ENCODE results near the gene KSR1.
"Not testable (repeated sequence)": the region's sequence is repeated elsewhere in the genome, so short reads cannot be mapped to it uniquely, and the experiment has no call there.

- TF ChIP-seq ZNF70 (CRISPR knock-in tag; IDR thresholded peaks at IDR 0.05); ARNTL (CRISPR knock-in tag; IDR thresholded peaks at IDR 0.05; ENCODE audit: borderline replicate concordance, low read depth); ZNF565 (CRISPR knock-in tag; conservative IDR thresholded peaks at IDR 0.05; ENCODE audit: low read depth); BACH2 (CRISPR knock-in tag; IDR thresholded peaks at IDR 0.05; ENCODE audit: borderline replicate concordance): not testable (repeated sequence)
Measured at GRCh38 chr17:27448534-27448933, 7.7 kb upstream of the KSR1 start.

Measured in SK-N-SH treated with all-trans-retinoic acid at 6 μM for 48 hours (cell line).